ENCODE results near the gene MOSPD3.

DNA sequence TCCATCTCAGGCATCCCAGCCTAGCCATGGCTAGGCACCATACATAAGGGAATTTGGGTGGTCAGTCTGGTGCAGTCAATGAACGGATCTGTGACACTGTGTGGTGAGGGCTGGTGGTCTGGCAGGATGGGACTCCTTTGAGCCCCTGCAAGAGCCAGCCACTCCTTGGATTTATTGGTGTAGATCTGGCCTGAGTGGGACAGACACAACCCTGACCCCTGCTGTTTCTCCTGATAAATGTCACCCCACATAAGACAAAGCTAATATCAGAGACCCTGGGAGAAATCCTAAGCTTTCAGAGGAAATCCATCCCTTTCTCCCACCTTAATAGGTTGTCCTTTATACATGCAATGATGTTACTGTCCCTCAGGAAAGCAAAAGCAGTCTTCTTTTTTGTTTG, 23.9 kb upstream of the MOSPD3 start:
- TF ChIP-seq POLR2A (IDR thresholded peaks at IDR 0.05) = no peak
- TF ChIP-seq CTCF (IDR thresholded peaks at IDR 0.05) = peak in 3 of 4 experiments; percentile 10 to 33 (median 20)

Measured in prostate gland (tissue), 2 donors.